NCI-H748 (cell line): ENCODE measurements around the gene C10orf62.

Experiments used
- DNase-seq: peaks from one replicate; lab custom pipeline; 2025; ENCODE audit not compliant: unreplicated experiment; lab: John Stamatoyannopoulos, UW

Gene C10orf62

GRCh38 chr10:97584798-97585438 is 4.6 kb upstream of the C10orf62 start:
- DNase-seq = no peak

GRCh38 chr10:97585439-97585811 is 4.1 kb upstream of the C10orf62 start:
- DNase-seq = no peak

- no peak for DNase-seq
Observed at GRCh38 chr10:97587183-97587582, 2.3 kb upstream of the C10orf62 start.

- DNase-seq = no peak
Observed at GRCh38 chr10:97590082-97590747, 694 bp downstream of the C10orf62 start.

GRCh38 chr10:97590748-97591495 is 1.4 kb downstream of the C10orf62 start:
- no peak for DNase-seq

GRCh38 chr10:97593421-97593820 is 3.9 kb downstream of the C10orf62 start:
- no peak for DNase-seq

GRCh38 chr10:97596101-97597082 is 6.9 kb downstream of the C10orf62 start:
- no peak for DNase-seq

- DNase-seq = no peak
Observed at GRCh38 chr10:97597778-97598177, 8.3 kb downstream of the C10orf62 start.

- no peak for DNase-seq
Observed at GRCh38 chr10:97598407-97599271, 9.1 kb downstream of the C10orf62 start.

GRCh38 chr10:97599272-97599619 is 9.7 kb downstream of the C10orf62 start:
- no peak for DNase-seq

- DNase-seq = no peak
Observed at GRCh38 chr10:97600616-97601015, 11.1 kb downstream of the C10orf62 start.

GRCh38 chr10:97601268-97602215 is 12.0 kb downstream of the C10orf62 start:
- DNase-seq = no peak

- no peak for DNase-seq
Observed at GRCh38 chr10:97607095-97607636, 17.6 kb downstream of the C10orf62 start.

GRCh38 chr10:97608991-97609561 is 19.6 kb downstream of the C10orf62 start:
- DNase-seq = no peak

- DNase-seq = no peak
Observed at GRCh38 chr10:97611473-97611872, 22.0 kb downstream of the C10orf62 start.

GRCh38 chr10:97612386-97612785 is 22.9 kb downstream of the C10orf62 start:
- peak; percentile 6 for DNase-seq

GRCh38 chr10:97618285-97618684 is 28.8 kb downstream of the C10orf62 start:
- DNase-seq = no peak

- DNase-seq = no peak
Observed at GRCh38 chr10:97618733-97619132, 29.2 kb downstream of the C10orf62 start.
